Endothelial cell of umbilical vein (primary cell): Measurements from ENCODE around the gene PRSS56. TPM values are rescaled to one million over a fixed set of nuclear protein-coding genes. Genes with fewer than 3 reads are reported as not detected.

Experiments used
- BruUV-seq: library from RNA; stranded (reverse); fragments of 400-500 nt; replicated peaks from 2 replicates; lab custom pipeline; 2021; lab: Mats Ljungman, UMichigan
- CTCF ChIA-PET: fragments of 300-600, 350-600 bp; sonication (Branson Sonifier 250); formaldehyde crosslinking; loops from one replicate; lab custom pipeline; 2021; ENCODE audit warnings: antibody characterized with exemption, inconsistent platforms; lab: Charles Lee
- POLR2A ChIA-PET: fragments of 300-600, 350-600 bp; sonication (Branson Sonifier 250); formaldehyde crosslinking; loops from one replicate; lab custom pipeline; 2021; ENCODE audit warnings: antibody characterized with exemption, inconsistent platforms; lab: Charles Lee
- DNase-seq: peaks from one replicate; pipeline ENCODE4 v3.0.0-alpha.2; 2011; ENCODE audit warnings: low read depth, low spot score
- FAIRE-seq: peaks from 2 replicates; lab custom pipeline; 2011; peaks lifted over from hg19 to GRCh38; lab: Jason Lieb, UNC
- H2AFZ ChIP-seq: 2 replicates; pipeline ENCODE4 v1.6.0; 2012; ENCODE audit warnings: low read depth, low read length, control low read depth, inconsistent platforms
- H3K27ac ChIP-seq: 2 replicates; pipeline ENCODE4 v1.5.1; 2011; ENCODE audit warnings: low read depth, mild to moderate bottlenecking, control low read depth, low read length, moderate library complexity; ENCODE audit not compliant: insufficient read depth
- H3K27me3 ChIP-seq, 2 experiments: 2 replicates each; pipeline versions ENCODE4 v1.6.0 to v1.6.1; 2011; ENCODE audit warnings: low read length in 2 of 2, mixed read lengths in 1 of 2; ENCODE audit not compliant: control insufficient read depth in 2 of 2, insufficient read depth in 2 of 2
- H3K36me3 ChIP-seq, 2 experiments: 2 replicates in 1 of 2; 3 replicates in 1 of 2; pipeline ENCODE4 v1.5.1; 2011; ENCODE audit warnings: low read length in 2 of 2, mild to moderate bottlenecking in 1 of 2, moderate library complexity in 1 of 2; ENCODE audit not compliant: control insufficient read depth in 2 of 2, insufficient read depth in 2 of 2; ENCODE audit errors: extremely low read depth in 1 of 2
- H3K4me1 ChIP-seq: 3 replicates; pipeline ENCODE4 v1.5.1; 2011; ENCODE audit warnings: mild to moderate bottlenecking, low read length; ENCODE audit not compliant: control insufficient read depth, insufficient read depth; ENCODE audit errors: extremely low read depth
- H3K4me2 ChIP-seq: 2 replicates; pipeline ENCODE4 v1.6.1; 2011; ENCODE audit warnings: low read length, control low read depth, mixed read lengths; ENCODE audit not compliant: insufficient read depth
- H3K4me3 ChIP-seq, 3 experiments: fragments of 200-600 bp in 1 of 3; sonication (generic), shearing (Covaris generic) in 1 of 3; replicated peaks in 1 of 3; 2 replicates each; pipeline ENCODE4 v1.5.1; 2011 to 2016; ENCODE audit warnings: control low read depth in 3 of 3, low read length in 3 of 3, mild to moderate bottlenecking in 2 of 3, inconsistent platforms in 1 of 3, low read depth in 1 of 3, moderate library complexity in 1 of 3; ENCODE audit not compliant: insufficient read depth in 1 of 3
- H3K79me2 ChIP-seq: 2 replicates; pipeline ENCODE4 v1.6.0; 2012; ENCODE audit warnings: low read length, inconsistent platforms; ENCODE audit not compliant: control insufficient read depth, insufficient read depth
- H3K9ac ChIP-seq: replicated peaks from 2 replicates; pipeline ENCODE3; 2011; ENCODE audit warnings: low read length, control low read depth; ENCODE audit not compliant: insufficient read depth; ENCODE audit errors: extremely low read depth
- H3K9me1 ChIP-seq: replicated peaks from 3 replicates; pipeline ENCODE4 v1.6.0; 2011; ENCODE audit warnings: mild to moderate bottlenecking, low read length; ENCODE audit not compliant: control insufficient read depth, insufficient read depth; ENCODE audit errors: extremely low read depth
- H3K9me3 ChIP-seq: replicated peaks from 2 replicates; pipeline ENCODE4 v1.5.1; 2012; ENCODE audit warnings: low read length, inconsistent platforms; ENCODE audit not compliant: control insufficient read depth, insufficient read depth
- H4K20me1 ChIP-seq: replicated peaks from 2 replicates; pipeline ENCODE3; 2011; ENCODE audit warnings: mild to moderate bottlenecking, low read length; ENCODE audit not compliant: control insufficient read depth, insufficient read depth; ENCODE audit errors: extremely low read depth
- EZH2 ChIP-seq: IDR thresholded peaks from 2 replicates; pipeline ENCODE4 v1.6.1; 2012; ENCODE audit warnings: borderline replicate concordance, low read depth, mild to moderate bottlenecking, moderate library complexity, low read length, inconsistent platforms; ENCODE audit not compliant: severe bottlenecking
- FOS ChIP-seq: IDR thresholded peaks from 2 replicates; pipeline ENCODE4 v1.6.1; 2011; ENCODE audit warnings: mild to moderate bottlenecking, low read length, moderate library complexity, borderline replicate concordance; ENCODE audit not compliant: insufficient read depth
- GATA2 ChIP-seq: IDR thresholded peaks from 2 replicates; pipeline ENCODE4 v1.7.0; 2011; ENCODE audit warnings: low read depth, mild to moderate bottlenecking, moderate library complexity, mixed read lengths, low read length; ENCODE audit not compliant: insufficient read length, insufficient read depth
- JUN ChIP-seq: IDR thresholded peaks from 2 replicates; pipeline ENCODE4 v1.6.1; 2011; ENCODE audit warnings: borderline replicate concordance, low read depth; ENCODE audit not compliant: insufficient read length, insufficient read depth
- MYC ChIP-seq: IDR thresholded peaks from one replicate; pipeline ENCODE4 v1.6.1; 2011; ENCODE audit warnings: mild to moderate bottlenecking, low read depth, low read length
- POLR2A ChIP-seq: IDR thresholded peaks from 2 replicates; pipeline ENCODE4 v1.6.1; 2012; ENCODE audit warnings: low read depth, mild to moderate bottlenecking, control low read depth, low read length
- POLR2AphosphoS5 ChIP-seq: IDR thresholded peaks from 2 replicates; pipeline ENCODE4 v1.6.1; 2012; ENCODE audit warnings: low read depth, mild to moderate bottlenecking, control low read depth, low read length, moderate library complexity; ENCODE audit not compliant: insufficient read depth
- dilution Hi-C: fragments of 300-500 bp; cut with MboI; formaldehyde crosslinking; loops from one replicate; pipeline ENCODE4 v1.15.0; 2019; ENCODE audit warnings: low sequenced_read_pairs; ENCODE audit not compliant: extremely low pct_ligation_motif_present
- intact Hi-C: fragments of 100-400 bp; cut with micrococcal nuclease; formaldehyde crosslinking; loops from one replicate; pipeline ENCODE4 v1.10.0; 2022
- polyA plus RNA-seq, 4 experiments: library from polyadenylated mRNA; depleted of rRNA in 3 of 4; stranded (reverse) in 3 of 4; unstranded in 1 of 4; fragments of >200 nt; gene quantifications; 2 replicates each; pipeline versions ENCODE4 v1.2.1 to v1.2.3, GENCODE V29; 2011 to 2012; ENCODE audit warnings: missing spikeins in 1 of 4
- total RNA-seq: library from RNA; stranded (reverse); gene quantifications from 2 replicates; pipeline ENCODE4 v1.2.3, GENCODE V29; 2021
- TF ChIP-seq, protein P1 (sequence below): IDR thresholded peaks from 2 replicates; pipeline ENCODE4 v1.6.1; 2011; ENCODE audit not compliant: insufficient read depth, insufficient read length
- TF ChIP-seq, protein P2 (sequence below), 2 donors: IDR thresholded peaks; 1 replicate in 1 of 2; 2 replicates in 1 of 2; pipeline ENCODE4 v1.5.1; 2011; ENCODE audit warnings: low read length in 2 of 2, mild to moderate bottlenecking in 2 of 2, moderate library complexity in 2 of 2, control low read depth in 1 of 2, inconsistent platforms in 1 of 2, low read depth in 1 of 2; ENCODE audit not compliant: insufficient read depth in 1 of 2; ENCODE audit errors: extremely low read depth in 1 of 2

The PRSS56 gene
- total and polyA plus RNA-seq, 2 donors (not counting 3 experiments of a cell fraction or from before 2014, with no cell fraction given): not detected

DNA sequence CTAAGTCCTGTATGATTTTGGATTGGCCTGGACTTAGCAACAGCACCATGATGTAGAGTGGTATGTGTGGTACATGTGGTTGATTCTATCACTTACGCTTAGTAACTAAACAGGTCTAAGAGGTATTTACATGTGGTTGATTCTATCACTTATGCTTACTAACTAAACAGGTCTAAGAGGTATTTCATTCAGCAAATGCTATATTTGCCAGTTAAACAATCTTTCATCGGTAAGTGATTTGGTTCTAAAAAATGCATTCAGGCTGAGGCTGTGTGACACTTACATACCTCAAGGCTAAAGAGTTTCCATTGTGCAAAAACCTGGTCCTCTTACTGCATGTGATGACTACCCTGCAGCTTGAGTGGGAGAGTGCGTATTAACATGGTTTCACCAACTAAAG lies 43.4 kb downstream of the PRSS56 start:
- Histone ChIP-seq H3K9me1 (no peaks in the 10 kb centered on the region), H3K4me1 (no peaks in the 10 kb centered on the region), H3K9me3 (no peaks in the 10 kb centered on the region), H3K4me2 (no peak overlapping the region), H3K36me3 (peaks cover 24 to 30% of the 10 kb centered on the region in 2 experiments), H3K4me3 (no peak overlapping the region), H2AFZ (no peak overlapping the region), H3K27me3 (no peaks in the 10 kb centered on the region), H3K79me2 (no peaks in the 10 kb centered on the region), H3K27ac (no peak overlapping the region), H3K9ac (no peak overlapping the region), H4K20me1 (no peaks in the 10 kb centered on the region)
- no TSS peak for BruUV-seq
- dilution Hi-C loops (no loop called here), intact Hi-C loops (no loop called here)
- FAIRE-seq (no peak), DNase-seq (no peak)
- TF ChIP-seq JUN: no peak
- no peak for TF ChIP-seq POLR2A
- no peak for TF ChIP-seq GATA2
- TF ChIP-seq, protein P1, sequence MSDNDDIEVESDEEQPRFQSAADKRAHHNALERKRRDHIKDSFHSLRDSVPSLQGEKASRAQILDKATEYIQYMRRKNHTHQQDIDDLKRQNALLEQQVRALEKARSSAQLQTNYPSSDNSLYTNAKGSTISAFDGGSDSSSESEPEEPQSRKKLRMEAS: no peak
- no peak for TF ChIP-seq POLR2AphosphoS5
- TF ChIP-seq, protein P2, sequence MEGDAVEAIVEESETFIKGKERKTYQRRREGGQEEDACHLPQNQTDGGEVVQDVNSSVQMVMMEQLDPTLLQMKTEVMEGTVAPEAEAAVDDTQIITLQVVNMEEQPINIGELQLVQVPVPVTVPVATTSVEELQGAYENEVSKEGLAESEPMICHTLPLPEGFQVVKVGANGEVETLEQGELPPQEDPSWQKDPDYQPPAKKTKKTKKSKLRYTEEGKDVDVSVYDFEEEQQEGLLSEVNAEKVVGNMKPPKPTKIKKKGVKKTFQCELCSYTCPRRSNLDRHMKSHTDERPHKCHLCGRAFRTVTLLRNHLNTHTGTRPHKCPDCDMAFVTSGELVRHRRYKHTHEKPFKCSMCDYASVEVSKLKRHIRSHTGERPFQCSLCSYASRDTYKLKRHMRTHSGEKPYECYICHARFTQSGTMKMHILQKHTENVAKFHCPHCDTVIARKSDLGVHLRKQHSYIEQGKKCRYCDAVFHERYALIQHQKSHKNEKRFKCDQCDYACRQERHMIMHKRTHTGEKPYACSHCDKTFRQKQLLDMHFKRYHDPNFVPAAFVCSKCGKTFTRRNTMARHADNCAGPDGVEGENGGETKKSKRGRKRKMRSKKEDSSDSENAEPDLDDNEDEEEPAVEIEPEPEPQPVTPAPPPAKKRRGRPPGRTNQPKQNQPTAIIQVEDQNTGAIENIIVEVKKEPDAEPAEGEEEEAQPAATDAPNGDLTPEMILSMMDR (IDR thresholded peaks at IDR 0.05; ENCODE audit: extremely low read depth in 1 of 2, insufficient read depth in 1 of 2, low read depth in 1 of 2, low read length in 2 of 2): no peak
- no peak for TF ChIP-seq EZH2
- no peak for TF ChIP-seq FOS
- TF ChIP-seq MYC: no peak
- ChIA-PET CTCF (interaction anchor here (1.5 kb wide), 1 partner anchor 11 kb away, joined by 3 read pairs; no protein-coding TSS in a partner anchor), POLR2A (no interaction called here)
